ENCODE data around the gene SULT1E1. TPM values are rescaled to one million over a fixed set of nuclear protein-coding genes. Genes with fewer than 3 reads are reported as not detected.

SULT1E1 gene
- total RNA-seq, 1 experiment from 2014 or later = 0.43 TPM

- Mint-ChIP-seq H3K36me3 (ENCODE audit: insufficient read depth, unreplicated experiment) (peaks cover 19% of the 10 kb centered on the region), H3K27ac (ENCODE audit: unreplicated experiment) (peak overlapping the region; percentile 75), H3K4me1 (ENCODE audit: low read depth, unreplicated experiment) (peaks cover 6% of the 10 kb centered on the region), H3K27me3 (ENCODE audit: insufficient read depth, unreplicated experiment) (no peaks in the 10 kb centered on the region), H3K9me3 (ENCODE audit: unreplicated experiment) (no peaks in the 10 kb centered on the region), H3K4me3 (ENCODE audit: unreplicated experiment) (no peak overlapping the region)
- peaks cover 23% of the 10 kb centered on the region for H3K4me1 ChIP-seq
- TF ChIP-seq, protein P1, sequence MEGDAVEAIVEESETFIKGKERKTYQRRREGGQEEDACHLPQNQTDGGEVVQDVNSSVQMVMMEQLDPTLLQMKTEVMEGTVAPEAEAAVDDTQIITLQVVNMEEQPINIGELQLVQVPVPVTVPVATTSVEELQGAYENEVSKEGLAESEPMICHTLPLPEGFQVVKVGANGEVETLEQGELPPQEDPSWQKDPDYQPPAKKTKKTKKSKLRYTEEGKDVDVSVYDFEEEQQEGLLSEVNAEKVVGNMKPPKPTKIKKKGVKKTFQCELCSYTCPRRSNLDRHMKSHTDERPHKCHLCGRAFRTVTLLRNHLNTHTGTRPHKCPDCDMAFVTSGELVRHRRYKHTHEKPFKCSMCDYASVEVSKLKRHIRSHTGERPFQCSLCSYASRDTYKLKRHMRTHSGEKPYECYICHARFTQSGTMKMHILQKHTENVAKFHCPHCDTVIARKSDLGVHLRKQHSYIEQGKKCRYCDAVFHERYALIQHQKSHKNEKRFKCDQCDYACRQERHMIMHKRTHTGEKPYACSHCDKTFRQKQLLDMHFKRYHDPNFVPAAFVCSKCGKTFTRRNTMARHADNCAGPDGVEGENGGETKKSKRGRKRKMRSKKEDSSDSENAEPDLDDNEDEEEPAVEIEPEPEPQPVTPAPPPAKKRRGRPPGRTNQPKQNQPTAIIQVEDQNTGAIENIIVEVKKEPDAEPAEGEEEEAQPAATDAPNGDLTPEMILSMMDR (IDR thresholded peaks at IDR 0.05; ENCODE audit: insufficient read depth in 1 of 2, low read depth in 1 of 2, low read length in 1 of 2, severe bottlenecking in 1 of 2, unreplicated experiment in 1 of 2) = peak; percentile 56 to 73
- ChIA-PET POLR2A (interaction anchor here (0.7 kb wide), 1 partner anchor 9 kb away, joined by 4 read pairs; no protein-coding TSS in a partner anchor), CTCF (interaction anchor here (0.6 to 2.3 kb wide), 11 partner anchors 8 to 461 kb away, joined by 3 to 26 read pairs (median 4); no protein-coding TSS in a partner anchor)
- intact Hi-C loops (cut with micrococcal nuclease; ENCODE audit: unreplicated experiment) = loop anchor here (1.0 to 5.0 kb wide), 6 partner anchors 9 to 734 kb away; no protein-coding TSS in a partner anchor
- H3K4me3 ChIP-seq (ENCODE audit: low read depth, low read length) = no peak overlapping the region
- peak; percentile 76 to 82 for DNase-seq
- H3K36me3 ChIP-seq (ENCODE audit: control insufficient read depth, insufficient read depth, low read length) = peaks cover 1% of the 10 kb centered on the region; the same call in 1 of the 2 replicates
- H3K9me3 ChIP-seq = no peaks in the 10 kb centered on the region
- H3K27me3 ChIP-seq (replicated peaks; ENCODE audit: control insufficient read depth, insufficient read depth, low read length) = no peaks in the 10 kb centered on the region
- BruUV-seq (replicated peaks) = no TSS peak
Observed at GRCh38 chr4:69823481-69824186, 36.3 kb downstream of the SULT1E1 start.

DNA sequence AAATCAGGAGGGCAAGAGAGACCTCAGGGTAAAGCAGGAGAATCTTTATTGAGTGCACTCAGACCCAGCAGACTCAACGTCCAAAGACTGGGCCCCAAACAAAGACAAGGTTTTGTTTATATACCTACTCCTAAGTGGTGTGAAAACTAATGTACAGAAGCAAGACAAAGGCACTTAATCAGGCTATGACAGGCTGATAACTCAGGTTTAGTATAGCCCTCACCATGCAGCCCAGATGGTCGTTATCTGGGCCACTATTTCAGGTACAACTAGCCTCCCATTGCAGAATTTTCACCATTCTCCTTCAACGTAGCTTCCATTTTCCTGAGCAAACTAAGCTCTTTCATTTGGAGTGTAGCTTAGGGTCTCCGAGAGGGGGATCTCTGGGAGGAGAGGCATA is 36.9 kb downstream of the SULT1E1 start:
- DNase-seq = no peak
- Mint-ChIP-seq H3K27ac (ENCODE audit: unreplicated experiment) (peak overlapping the region; percentile 75), H3K9me3 (ENCODE audit: unreplicated experiment) (no peaks in the 10 kb centered on the region), H3K27me3 (ENCODE audit: insufficient read depth, unreplicated experiment) (no peaks in the 10 kb centered on the region), H3K4me1 (ENCODE audit: low read depth, unreplicated experiment) (peaks cover 9% of the 10 kb centered on the region), H3K36me3 (ENCODE audit: insufficient read depth, unreplicated experiment) (peaks cover 13% of the 10 kb centered on the region), H3K4me3 (ENCODE audit: unreplicated experiment) (no peak overlapping the region)
- ChIA-PET CTCF (interaction anchor here (1.0 to 2.3 kb wide), 7 partner anchors 9 to 360 kb away, joined by 4 to 26 read pairs (median 9); no protein-coding TSS in a partner anchor), POLR2A (interaction anchor here (0.7 kb wide), 1 partner anchor 10 kb away, joined by 4 read pairs; no protein-coding TSS in a partner anchor)
- Histone ChIP-seq H3K9me3 (no peaks in the 10 kb centered on the region), H3K27me3 (replicated peaks; ENCODE audit: control insufficient read depth, insufficient read depth, low read length) (no peaks in the 10 kb centered on the region), H3K36me3 (ENCODE audit: control insufficient read depth, insufficient read depth, low read length) (no peaks in the 10 kb centered on the region; the same call in 1 of the 2 replicates), H3K4me1 (peaks cover 23% of the 10 kb centered on the region), H3K4me3 (ENCODE audit: low read depth, low read length) (no peak overlapping the region)
- intact Hi-C loops (cut with micrococcal nuclease; ENCODE audit: unreplicated experiment) = loop anchor here (1.0 to 5.0 kb wide), 6 partner anchors 9 to 734 kb away; no protein-coding TSS in a partner anchor
- BruUV-seq (replicated peaks) = no TSS peak
- TF ChIP-seq, protein P1 (IDR thresholded peaks at IDR 0.05; ENCODE audit: insufficient read depth in 1 of 2, low read depth in 1 of 2, low read length in 1 of 2, severe bottlenecking in 1 of 2, unreplicated experiment in 1 of 2) = no peak

DNA sequence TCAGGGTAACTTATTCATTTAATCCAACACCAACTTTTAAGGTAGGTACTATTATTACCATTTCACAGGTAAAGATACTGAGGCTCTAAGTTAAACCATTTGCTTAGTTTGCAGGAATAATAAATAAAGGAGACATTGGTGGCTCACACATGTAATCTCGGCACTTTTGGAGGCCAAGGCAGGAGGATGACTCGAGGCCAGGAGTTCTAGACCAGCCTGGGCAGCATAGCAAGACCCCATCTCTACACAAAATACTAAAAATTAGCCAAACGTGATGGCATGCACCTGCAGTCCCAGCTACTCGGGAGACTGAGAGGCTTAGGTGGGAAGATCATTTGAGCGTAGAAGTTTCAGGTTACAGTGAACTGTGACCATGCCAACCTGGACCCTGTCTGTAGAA is 37.7 kb downstream of the SULT1E1 start:
- Histone ChIP-seq H3K36me3 (ENCODE audit: control insufficient read depth, insufficient read depth, low read length) (no peaks in the 10 kb centered on the region; the same call in 1 of the 2 replicates), H3K4me1 (peaks cover 23% of the 10 kb centered on the region), H3K9me3 (no peaks in the 10 kb centered on the region), H3K27me3 (replicated peaks; ENCODE audit: control insufficient read depth, insufficient read depth, low read length) (no peaks in the 10 kb centered on the region), H3K4me3 (ENCODE audit: low read depth, low read length) (no peak overlapping the region)
- H3K4me3 Mint-ChIP-seq (ENCODE audit: unreplicated experiment) = no peak overlapping the region
- POLR2A ChIA-PET = no interaction called here
- H3K36me3 Mint-ChIP-seq (ENCODE audit: insufficient read depth, unreplicated experiment) = peaks cover 12% of the 10 kb centered on the region
- no TSS peak for BruUV-seq (replicated peaks)
- TF ChIP-seq, protein P1 (IDR thresholded peaks at IDR 0.05; ENCODE audit: insufficient read depth in 1 of 2, low read depth in 1 of 2, low read length in 1 of 2, severe bottlenecking in 1 of 2, unreplicated experiment in 1 of 2) = no peak
- no peak overlapping the region for H3K27ac Mint-ChIP-seq (ENCODE audit: unreplicated experiment)
- H3K4me1 Mint-ChIP-seq (ENCODE audit: low read depth, unreplicated experiment) = peaks cover 12% of the 10 kb centered on the region
- H3K9me3 Mint-ChIP-seq (ENCODE audit: unreplicated experiment) = no peaks in the 10 kb centered on the region
- no peak for DNase-seq
- H3K27me3 Mint-ChIP-seq (ENCODE audit: insufficient read depth, unreplicated experiment) = no peaks in the 10 kb centered on the region
- intact Hi-C loops (cut with micrococcal nuclease; ENCODE audit: unreplicated experiment) = loop anchor here (2.0 to 5.0 kb wide), 2 partner anchors 361 to 735 kb away; no protein-coding TSS in a partner anchor
- CTCF ChIA-PET = no interaction called here
